Breast epithelium (tissue), 3 donors: ENCODE data around the gene DAPK2.

ENCODE experiments used
- POLR2A ChIP-seq: fragments of 450-650 bp; IDR thresholded peaks from one replicate; pipeline ENCODE4 v1.6.1; 2016; ENCODE audit warnings: antibody characterized with exemption, mild to moderate bottlenecking, moderate library complexity
- POLR2AphosphoS5 ChIP-seq, 3 donors: sonication (generic); formaldehyde crosslinking; IDR thresholded peaks; one replicate each; pipeline ENCODE4 v1.6.1; 2017; ENCODE audit warnings: antibody characterized with exemption in 3 of 3
- TF ChIP-seq, protein P1 (sequence below), 3 donors: fragments of 450-650 bp; IDR thresholded peaks; one replicate each; pipeline ENCODE4 v1.5.1; 2016 to 2017; ENCODE audit warnings: antibody characterized with exemption in 3 of 3, mild to moderate bottlenecking in 3 of 3, moderate library complexity in 3 of 3

DNA sequence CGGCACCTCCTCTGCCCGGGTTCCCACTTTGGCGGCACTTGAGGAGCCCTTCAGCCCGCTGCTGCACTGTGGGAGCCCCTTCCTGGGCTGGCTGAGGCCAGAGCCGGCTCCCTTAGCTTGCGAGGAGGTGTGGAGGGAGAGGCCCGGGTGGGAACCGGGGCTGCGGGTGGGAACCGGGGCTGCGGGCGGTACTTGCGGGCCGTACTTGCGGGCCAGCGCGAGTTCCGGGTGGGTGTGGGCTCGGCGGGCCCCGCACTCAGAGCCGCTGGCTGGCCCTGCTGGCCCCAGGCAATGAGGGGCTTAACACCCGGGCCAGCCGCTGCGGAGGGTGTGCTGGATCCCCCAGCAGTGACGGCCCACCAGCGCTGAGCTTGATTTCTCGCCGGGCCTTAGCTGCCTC, 14.4 kb upstream of the DAPK2 start:
- TF ChIP-seq, protein P1, sequence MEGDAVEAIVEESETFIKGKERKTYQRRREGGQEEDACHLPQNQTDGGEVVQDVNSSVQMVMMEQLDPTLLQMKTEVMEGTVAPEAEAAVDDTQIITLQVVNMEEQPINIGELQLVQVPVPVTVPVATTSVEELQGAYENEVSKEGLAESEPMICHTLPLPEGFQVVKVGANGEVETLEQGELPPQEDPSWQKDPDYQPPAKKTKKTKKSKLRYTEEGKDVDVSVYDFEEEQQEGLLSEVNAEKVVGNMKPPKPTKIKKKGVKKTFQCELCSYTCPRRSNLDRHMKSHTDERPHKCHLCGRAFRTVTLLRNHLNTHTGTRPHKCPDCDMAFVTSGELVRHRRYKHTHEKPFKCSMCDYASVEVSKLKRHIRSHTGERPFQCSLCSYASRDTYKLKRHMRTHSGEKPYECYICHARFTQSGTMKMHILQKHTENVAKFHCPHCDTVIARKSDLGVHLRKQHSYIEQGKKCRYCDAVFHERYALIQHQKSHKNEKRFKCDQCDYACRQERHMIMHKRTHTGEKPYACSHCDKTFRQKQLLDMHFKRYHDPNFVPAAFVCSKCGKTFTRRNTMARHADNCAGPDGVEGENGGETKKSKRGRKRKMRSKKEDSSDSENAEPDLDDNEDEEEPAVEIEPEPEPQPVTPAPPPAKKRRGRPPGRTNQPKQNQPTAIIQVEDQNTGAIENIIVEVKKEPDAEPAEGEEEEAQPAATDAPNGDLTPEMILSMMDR (IDR thresholded peaks at IDR 0.05), result no peak
- TF ChIP-seq POLR2A (no peak), POLR2AphosphoS5 (IDR thresholded peaks at IDR 0.05) (no peak)
